T1000 (cell line): ENCODE results near the gene CIRBP.

Experiments used
- DNase-seq: peaks from one replicate; lab custom pipeline; 2025; ENCODE audit warnings: mixed read lengths; lab: John Stamatoyannopoulos, UW

CIRBP gene

DNA sequence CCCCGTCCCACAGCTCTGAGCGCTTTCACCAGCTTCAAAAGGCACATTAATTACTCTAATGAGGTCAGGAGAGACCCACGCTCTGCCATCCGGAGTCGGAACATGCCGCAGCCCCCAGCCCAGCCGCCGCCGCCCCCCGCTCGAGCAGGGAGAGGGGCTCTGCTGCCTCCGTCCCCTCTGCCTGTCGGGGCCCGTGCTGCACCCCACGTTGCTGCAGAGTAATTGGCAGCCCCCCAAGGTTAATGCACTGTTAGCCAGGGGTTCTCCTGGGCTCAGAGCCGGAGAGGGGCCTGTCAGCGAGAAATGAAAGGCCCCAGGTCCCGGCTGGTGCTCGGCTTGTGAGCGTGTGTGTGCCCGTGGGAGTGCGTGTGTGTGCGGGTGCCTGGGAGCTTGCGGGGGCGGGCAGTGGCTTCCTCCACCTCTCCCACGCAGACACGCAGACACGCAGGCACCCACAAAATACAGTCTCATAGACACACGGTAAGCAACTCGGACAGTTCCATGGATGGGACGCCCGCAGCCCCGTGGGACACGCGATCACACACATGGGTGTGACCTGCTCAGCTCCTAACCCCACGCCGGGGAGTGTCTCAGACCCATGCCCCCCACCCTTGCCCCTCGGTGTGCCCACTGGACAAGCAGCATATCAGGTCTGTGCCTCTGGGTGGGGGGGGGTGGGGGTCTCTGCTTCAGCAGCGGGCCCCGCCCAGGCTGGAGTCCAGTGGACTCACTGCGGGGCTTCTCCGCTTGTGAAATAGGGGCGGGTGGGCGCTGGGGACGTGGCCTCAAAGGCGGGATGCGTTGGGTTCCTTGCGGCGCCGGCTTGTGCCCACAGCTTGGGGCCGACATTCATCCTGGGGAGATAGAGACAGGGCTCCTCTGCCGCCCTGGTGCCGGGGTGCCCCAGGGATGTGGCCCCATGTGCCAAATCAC is 11.8 kb downstream of the CIRBP start:
- DNase-seq: no peak

DNA sequence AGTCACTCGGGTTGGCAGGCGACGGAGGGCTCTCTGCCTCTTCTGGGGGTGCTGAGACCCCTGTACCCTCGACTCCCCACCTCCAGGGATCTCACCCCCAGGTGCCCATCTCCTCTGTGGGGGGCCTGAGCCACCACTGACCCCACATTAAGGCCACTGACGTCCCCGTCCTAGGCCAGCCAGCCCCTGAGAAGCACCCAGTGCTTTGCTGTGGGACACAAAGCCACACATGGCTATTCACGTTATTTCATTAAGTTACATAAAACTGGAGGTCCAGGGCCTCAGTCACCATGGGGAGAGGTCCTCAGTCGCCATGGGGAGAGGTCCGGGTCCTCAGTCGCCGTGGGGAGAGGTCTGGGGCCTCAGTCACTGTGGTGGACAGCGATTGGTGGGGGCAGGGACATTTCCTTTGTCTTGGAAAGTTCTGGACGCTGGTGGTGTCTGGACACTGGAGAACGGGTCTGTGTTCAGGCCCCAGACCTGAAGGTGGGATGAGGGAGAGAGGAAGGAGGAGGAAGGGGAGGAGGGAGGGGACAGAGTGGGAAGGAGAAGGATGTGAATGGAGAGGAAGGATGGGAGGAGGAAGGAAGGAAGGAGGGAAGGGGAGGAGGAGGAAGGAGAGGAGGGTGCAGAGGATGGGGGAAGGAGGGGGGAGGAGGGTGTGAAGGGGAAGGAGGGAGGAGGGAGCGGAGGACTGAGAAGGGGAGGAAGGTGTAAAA is 12.6 kb downstream of the CIRBP start:
- no peak for DNase-seq

DNA sequence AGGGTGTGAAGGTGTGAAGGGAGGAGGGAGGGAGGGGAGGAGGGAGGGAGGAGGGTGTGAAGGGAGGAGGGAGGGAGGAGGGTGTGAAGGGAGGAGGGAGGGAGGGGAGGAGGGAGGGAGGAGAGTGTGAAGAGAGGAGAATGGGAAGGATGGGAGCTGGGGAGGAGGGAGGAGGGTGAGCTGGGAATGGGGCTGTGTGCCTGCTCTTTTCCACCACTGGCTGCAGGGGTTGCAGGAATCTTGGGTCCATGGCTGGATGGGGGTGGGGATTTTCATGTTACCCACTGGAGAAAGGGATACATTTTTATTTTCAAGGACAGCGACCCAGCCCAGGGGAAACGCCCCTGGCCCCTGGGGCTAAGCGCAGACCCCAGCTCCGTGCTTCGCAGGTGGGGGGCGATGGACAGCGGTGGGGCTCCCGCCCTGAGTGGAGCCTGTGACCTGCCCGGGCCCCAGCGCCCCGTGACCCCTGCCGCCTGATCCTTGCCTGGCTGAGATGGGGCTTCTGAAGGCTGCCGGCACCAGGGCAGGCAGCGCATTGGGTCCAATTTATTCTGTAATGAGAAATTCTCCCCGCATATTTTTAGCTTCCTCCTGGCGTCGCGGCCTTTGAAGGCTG is 13.6 kb downstream of the CIRBP start:
- DNase-seq: no peak

DNA sequence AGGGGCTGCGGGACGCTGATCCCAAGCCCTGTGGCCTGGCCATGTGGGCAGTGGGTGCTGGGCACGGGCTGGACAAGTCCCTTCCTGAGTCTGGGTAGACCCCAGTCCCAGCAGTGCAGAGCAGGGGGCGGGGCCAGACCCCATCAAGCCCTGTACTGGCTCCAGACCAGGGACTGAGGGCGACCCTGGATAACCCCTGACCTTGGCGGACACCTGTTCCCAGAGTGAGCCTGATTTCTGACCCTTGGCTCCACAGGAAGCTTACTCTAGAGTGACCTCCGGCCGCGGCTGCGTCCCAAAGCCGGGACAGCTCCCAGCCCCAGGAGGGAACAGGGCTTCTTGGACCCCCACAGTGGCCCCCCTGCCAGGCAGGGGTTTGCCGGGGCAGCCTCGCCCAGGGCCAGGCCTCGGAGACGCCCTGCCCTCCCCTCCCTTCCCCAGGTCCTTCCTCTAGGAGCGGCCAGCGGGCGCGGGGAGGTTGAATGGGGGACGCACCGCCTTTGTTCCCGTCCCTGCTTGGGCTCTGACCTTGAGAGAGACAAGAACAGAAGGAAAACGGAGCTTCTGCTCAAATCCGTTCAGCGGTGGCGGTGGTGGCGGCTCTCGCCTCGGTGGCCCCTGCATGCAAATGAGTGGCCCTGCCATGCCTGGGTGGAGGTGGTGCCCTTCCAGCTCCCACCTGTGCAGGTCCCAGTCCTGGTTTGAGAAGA is 14.2 kb downstream of the CIRBP start:
- no peak for DNase-seq

DNA sequence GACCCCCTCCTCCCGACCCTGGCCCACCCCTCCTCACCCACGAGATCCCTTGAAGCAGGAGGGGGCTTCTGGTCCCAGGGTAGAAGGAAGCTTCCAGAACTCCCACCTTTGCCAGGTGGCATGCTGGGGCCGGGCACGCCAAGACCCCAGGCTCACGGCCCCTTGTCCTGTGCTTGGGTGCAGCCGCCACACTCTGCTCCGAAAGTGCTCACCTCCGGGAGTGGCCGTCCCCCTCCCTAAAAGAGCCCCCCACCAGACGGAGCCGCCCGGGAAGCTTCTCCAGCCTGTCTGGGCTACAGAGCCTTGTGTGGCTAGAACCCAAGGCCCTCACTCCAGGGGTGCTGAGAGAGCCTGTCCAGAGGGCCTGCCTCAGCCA is 14.8 kb downstream of the CIRBP start:
- DNase-seq: no peak

DNA sequence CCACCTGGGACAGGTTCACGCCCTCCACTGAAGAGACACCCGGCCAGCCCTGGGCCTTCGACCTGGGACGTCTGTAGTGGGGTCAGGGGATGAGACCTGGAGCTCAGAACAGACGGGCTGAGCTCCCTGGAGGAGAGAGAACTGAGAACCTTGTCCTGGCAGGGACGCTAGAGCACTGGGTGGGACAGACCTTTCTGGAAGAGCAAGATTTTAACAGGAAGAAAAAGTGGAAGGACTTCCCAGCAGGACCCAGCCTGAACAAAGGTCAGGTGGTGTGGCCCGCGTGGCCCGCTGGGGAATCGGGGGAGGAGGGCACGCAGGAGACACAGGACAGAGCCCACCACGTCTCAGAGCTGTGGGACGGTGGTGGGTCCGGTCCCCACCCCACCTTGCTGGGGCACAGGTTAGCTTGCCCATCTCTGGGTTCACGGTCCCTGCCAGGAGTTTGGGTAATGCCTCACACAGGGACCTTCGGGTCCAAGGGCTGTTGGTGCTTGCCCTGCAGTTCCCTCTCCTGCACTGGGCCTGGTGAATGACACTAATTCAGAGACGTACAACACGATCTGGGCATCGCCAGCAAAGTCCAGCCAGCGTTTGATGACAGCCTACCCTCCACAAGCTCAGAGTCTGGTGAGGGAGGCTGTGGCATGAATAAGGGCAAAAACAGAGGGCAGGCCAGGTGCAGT is 15.3 kb downstream of the CIRBP start:
- DNase-seq: no peak

DNA sequence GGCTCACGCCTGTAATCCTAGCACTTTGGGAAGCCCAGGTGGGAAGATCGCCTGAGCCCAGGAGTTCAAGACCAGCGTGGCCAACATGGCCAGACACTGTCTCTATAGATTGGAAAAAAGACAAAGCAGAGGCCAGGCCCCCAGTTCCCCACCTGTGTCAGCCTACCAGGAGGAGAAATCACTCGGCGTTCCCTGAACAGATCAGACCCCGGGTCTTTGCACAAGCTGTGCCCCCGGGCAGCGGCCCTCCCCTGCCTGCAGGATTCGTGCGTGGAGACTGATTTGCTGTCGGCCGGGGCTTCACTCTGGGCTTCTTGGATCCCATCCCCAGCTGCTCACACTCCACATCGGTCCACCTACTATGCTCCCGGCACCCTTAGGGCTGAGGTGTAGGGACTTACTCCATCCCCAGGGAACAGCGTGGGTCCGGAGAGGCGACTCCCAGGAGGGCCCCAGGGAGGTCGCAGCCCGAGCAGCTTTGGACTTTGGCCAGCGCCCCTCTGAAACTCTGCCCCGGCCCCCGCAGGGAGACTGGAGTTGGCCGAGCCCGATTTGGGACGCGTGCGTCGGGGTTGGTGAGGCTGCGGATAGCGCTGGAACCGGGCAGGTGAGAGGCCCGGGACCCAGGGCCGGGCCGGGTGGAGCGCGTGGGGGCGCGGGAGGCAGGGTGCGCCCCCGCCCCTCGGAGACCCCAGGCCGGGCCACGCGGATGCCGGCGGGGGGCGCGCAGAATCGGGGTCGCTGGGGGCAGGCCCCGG is 16.0 kb downstream of the CIRBP start:
- no peak for DNase-seq

DNA sequence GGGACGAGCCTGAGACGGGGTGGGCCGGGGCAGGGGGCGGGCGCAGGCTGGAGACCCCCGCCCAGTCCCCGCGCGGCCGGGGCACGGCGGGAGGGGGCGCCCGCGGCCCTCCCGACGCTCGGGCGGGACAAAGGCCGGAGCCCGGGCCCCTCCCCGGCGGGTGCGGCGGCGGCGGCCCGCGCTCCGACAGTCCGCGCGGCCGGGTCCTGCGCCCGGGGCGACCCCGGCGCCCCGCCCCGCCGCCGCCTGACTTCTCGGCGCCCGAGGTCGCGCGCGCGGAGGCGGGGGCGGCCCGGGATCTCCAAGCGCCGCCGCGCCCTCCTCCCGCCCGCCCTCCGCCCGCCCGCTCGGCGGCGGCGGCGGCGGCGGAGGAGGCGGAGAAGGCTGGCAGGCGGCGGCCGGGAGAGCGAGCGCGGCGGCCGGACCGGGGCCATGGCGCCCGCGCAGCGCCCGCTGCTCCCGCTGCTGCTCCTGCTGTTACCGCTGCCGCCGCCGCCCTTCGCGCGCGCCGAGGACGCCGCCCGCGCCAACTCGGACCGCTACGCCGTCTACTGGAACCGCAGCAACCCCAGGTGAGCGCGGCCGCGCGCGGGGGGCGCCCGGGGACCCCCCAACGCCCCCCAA is 16.7 kb downstream of the CIRBP start, which contains the start of gene EFNA2:
TSS of gene EFNA2 (plus strand) at position 137 of the 624 bp plus-strand sequence. CDS start at position 433, 296 bp downstream.
- DNase-seq: no peak

DNA sequence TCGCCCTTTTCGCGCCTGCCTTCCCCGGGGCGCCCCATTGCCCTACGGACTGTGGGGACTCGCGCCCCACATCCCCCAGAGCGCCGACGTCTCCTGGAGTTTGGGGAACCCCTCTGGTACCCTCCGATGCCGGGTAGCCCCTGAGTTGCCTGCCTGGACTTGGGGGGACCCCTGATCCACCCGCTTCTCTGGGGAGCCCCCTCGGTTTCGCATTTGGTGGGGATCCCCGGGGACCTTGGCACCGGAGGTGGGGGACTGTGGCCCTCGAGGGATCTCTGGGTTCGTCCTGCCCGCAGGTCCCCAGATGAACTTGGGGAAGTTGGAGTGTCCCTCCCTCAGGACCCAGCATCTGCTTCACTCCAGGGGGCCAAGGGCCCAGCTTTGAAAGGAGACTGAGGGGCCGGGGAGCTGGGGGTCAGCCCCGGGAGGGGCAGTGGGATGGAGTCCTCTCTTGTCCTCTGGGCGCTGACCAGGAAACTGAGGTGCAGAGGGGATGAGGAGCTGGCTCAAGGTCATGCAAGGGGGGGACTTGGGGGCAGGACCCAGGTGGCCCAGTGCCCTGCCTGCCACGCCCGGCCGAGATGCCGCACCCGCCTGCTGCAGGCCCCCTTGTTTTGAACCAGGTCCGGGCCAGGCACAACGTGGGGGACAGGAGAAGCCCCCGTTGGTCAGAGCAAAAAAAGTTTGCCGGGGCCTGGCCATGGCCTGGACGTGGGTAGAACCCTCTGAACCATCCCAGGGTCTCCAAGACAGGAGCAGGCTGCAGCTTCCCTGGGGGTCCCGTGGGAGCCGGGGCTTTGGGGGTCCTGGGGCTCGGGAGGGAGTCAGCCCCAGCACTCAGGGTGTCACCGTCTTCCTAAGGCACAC is 17.6 kb downstream of the CIRBP start:
- DNase-seq: no peak

DNA sequence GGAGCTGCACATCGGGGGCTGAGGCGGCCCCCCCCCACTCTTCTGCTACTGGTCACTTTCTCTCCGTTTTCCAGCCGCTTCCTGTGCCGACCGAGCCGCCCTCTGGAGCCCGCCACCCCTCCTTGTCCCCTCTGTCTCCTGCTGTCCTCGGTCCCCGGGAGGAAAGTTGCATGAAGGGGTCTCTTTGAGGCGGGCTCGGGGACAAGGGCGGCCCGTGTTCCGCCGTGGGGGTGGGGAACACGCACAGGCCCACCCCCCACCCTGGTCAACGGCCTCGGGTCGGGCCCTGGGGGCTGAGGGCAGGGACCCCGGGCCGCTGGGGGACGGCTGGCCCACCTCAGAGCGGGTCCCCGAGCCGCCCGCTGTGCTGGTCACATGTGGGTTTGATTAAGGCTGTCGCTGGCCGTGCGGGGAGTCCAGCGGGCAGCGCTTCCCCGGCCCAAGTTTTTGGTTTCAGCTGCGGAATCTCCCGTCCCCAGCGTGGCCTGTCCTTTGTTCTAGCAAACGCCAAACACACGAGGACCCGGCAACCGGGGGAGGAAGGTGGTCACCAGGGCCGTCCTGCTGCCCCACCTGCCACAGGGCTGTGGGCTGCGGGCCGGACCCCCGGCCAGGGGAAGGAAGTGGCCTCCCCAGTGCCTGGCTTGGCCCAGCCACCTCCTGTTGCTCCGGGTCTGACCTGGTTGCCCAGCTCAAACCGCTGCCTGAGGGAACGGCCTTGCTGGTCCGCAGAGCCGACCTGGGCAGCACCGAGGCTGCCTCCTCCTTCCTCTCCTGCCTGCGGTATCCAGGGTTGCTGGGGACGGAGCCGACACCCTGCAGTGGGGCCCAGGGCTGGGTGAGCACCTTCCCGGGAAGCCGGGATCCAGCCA is 18.5 kb downstream of the CIRBP start:
- no peak for DNase-seq

DNA sequence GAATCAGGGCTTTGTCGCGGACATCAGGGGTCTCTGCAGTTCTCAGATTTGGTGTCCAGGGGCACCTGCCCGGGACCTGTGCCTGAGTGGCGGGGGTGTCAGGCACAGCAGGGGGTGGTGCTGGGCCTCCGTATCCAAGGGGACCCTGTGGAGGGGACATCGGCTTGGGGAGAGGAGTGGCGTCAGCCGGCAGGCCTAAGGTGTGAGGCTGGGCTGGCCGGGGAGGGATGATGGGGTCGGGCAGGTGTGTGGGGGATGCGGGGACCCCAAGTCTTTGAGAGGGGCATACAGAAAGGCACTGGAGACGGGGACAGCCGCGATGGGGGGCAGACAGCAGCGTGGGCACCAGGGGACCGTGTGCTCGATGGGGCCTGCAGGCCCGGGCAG is 19.1 kb downstream of the CIRBP start:
- no peak for DNase-seq

DNA sequence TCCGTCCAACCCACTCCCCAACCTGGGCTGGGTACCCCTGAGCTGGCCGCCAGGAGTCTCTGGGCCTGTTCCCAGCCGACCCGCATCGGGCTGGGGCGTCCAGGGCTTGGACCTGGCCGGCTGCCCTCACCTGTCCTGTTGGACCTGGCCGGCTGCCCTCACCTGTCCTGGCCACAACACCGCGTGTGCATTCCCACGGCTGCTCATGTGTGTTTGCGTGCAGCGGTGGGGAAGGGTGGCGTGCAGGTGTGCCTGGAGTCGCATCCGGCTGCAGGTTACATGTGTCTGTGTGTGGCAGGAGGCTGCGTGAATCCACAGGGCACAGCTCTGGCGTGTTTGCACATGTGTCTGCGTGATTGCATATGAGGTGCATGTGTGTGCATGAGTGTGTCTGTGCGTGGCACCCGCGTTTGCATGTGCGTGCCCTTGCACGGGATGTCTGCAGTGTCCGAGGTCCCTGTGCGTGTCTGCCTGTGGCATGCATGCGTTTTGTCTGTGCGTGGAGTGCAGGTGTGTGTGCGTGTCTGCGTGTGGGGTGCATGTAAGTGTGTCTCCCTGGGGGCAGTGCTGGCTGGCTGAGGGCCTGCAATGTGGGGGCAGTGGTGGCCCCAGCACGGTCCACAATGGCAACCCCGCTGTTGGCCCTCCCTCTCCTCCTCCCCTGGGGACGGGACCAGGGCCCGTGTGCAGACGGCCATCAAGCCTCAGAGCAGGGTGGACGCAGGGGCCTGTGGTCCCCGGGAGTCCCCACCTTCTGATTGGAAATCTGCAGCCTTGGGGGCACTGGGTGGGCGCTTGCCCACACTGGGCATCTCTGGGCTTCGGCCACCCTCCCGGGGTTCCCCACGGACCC is 19.9 kb downstream of the CIRBP start:
- no peak for DNase-seq

DNA sequence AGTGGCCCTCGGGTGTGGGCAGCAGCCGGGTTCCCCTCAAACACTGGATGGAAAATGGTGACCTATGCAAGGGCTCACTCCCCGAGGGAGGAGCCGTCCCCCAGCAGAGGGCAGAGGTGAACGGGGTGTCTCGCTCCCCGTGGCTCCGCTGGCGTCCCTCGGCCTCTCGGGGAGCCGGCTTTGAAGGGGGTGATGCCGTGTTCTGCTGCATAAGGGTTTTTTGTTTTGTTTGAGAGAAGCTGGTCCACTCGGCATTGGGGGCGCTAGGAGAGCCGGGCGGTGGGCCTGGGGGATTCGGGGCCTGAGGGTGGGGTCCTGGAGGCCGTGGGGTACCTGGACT is 20.5 kb downstream of the CIRBP start:
- DNase-seq: no peak

DNA sequence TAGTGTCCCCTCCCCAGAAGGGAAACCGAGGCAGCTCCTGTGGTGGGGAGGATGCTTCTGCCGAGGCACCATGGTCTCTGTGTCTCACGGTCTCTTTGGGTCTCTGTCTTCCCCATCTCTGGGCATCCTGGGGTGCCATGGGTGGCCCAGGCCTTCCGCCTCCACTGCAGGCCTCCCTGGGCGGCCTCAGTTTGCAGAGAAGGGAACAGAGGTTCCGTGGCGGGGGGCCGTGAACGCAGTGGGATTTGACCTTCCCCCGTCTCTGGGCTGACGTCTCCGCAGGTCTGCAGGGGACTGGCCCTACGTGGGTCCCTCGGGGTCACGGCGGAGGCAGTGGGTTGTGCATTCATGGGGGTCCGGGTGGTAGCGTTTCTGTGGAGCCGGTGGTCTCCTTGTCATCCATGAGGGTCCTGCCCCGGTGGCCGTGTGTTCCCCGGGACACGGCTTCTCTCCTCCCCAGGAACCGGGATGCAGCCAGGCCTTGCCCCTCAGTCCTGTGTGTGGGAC is 21.1 kb downstream of the CIRBP start:
- no peak for DNase-seq

DNA sequence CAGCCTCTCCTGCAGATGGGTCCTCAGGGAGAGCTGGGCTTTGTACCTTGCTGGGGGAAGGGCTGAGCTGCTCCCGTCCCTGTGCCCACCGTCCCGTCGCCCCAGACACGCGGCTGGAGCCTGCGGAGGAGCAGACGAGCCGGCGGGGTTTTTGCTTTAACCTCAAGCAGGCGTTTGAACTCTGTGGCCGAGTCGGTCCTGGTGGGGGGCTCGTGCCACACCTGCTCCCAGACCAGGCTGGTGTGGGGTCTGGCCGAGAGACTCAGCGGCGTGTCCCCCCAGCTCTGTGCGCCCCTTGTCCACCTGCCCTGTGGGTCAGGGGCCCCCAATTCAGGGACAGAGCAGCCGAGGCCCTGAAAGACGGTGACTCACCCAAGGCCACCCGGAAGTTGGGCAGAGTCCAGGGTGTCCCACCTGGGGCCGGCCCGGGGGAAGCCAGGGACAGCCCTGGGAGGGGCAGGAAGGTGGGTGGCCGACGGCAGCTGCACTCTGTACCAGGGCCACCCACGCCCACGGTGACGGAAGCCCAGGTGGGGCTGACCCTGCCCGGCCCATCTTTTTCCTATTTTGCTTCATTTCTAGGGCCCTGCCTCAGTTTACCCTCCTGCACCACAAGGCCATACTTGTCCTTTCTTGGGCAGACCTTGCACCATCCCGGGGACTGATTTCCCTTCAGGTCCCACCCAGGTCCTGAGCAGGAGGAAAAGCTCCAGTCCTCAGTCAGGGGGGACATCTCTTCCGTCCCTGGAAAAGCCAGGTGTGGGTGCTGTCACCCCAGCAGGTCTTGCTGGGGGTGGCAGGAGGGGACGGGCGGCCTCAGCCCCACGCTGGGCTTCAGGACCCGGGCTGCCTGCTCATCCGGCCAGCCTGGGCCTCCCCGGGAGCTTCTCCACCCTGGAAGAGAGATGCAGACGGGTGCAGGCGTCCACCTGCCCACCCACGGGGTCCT is 21.8 kb downstream of the CIRBP start:
- DNase-seq: no peak

DNA sequence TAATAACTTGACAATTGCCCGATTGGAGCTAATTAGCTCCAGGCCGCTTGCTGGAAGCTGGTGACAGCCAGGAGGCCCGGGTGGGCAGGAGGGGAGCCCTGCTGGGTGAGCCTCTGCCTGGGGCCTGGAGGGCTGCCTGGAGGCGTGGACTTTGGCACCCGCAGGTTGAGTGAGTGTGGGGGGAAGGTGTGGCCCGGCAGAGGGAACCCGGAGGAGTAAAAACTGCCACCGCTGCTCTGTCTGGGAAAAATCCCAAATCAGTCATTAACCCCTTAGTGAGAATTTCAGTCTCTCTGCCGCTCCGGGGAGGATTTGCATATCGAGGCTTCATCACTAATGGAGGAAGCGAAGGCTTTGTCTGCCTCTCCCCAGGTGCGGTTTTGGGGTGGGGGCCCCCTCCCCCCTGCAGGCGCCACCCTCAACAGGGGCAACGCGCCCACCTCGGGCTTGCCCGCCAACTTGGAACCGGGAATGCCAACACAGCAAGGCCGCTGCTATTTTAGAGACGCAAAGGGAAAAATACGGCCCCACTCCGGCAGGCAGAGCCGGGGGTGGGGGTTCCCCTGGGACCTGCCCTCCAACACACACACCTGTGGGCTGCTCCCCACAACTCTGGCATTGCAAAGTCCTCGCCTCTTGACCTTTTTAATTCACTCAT is 22.8 kb downstream of the CIRBP start:
- no peak for DNase-seq
